ENCODE results near the gene ING2. TPM values are rescaled to one million over a fixed set of nuclear protein-coding genes. Genes with fewer than 3 reads are reported as not detected.

Gene ING2
- total and polyA plus RNA-seq, 10 of the 15 experiments (the other 5 are each of a cell fraction or from before 2014, with no cell fraction given), result 3.3 to 16.1 (median 10.9) TPM

DNA sequence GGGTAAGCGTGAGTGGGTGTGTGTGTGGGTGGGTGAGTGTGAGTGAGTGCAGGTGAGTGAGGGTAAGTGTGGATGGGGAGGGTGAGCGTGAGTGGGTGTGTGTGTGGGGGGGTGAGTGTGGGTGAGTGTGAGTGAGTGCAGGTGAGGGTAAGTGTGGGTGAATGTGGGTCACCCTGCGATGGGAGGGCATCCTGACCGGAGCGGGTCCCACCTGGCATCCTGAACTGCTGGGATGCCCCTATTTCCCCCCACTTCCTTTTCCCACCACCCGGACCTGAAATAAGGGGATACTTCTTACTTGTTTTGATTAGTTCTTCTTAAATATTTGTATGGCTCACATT is 49.5 kb downstream of the ING2 start (continued):
- TF ChIP-seq, protein P1, sequence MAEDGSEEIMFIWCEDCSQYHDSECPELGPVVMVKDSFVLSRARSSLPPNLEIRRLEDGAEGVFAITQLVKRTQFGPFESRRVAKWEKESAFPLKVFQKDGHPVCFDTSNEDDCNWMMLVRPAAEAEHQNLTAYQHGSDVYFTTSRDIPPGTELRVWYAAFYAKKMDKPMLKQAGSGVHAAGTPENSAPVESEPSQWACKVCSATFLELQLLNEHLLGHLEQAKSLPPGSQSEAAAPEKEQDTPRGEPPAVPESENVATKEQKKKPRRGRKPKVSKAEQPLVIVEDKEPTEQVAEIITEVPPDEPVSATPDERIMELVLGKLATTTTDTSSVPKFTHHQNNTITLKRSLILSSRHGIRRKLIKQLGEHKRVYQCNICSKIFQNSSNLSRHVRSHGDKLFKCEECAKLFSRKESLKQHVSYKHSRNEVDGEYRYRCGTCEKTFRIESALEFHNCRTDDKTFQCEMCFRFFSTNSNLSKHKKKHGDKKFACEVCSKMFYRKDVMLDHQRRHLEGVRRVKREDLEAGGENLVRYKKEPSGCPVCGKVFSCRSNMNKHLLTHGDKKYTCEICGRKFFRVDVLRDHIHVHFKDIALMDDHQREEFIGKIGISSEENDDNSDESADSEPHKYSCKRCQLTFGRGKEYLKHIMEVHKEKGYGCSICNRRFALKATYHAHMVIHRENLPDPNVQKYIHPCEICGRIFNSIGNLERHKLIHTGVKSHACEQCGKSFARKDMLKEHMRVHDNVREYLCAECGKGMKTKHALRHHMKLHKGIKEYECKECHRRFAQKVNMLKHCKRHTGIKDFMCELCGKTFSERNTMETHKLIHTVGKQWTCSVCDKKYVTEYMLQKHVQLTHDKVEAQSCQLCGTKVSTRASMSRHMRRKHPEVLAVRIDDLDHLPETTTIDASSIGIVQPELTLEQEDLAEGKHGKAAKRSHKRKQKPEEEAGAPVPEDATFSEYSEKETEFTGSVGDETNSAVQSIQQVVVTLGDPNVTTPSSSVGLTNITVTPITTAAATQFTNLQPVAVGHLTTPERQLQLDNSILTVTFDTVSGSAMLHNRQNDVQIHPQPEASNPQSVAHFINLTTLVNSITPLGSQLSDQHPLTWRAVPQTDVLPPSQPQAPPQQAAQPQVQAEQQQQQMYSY (CRISPR knock-in tag; IDR thresholded peaks at IDR 0.05), result no peak
- no peak for TF ChIP-seq CHD4 (IDR thresholded peaks at IDR 0.05)
- TF ChIP-seq ZNF274 (IDR thresholded peaks at IDR 0.05; ENCODE audit: insufficient read depth, insufficient read length), result no peak
- no peak for TF ChIP-seq BMI1 (IDR thresholded peaks at IDR 0.05; ENCODE audit: borderline replicate concordance)

DNA sequence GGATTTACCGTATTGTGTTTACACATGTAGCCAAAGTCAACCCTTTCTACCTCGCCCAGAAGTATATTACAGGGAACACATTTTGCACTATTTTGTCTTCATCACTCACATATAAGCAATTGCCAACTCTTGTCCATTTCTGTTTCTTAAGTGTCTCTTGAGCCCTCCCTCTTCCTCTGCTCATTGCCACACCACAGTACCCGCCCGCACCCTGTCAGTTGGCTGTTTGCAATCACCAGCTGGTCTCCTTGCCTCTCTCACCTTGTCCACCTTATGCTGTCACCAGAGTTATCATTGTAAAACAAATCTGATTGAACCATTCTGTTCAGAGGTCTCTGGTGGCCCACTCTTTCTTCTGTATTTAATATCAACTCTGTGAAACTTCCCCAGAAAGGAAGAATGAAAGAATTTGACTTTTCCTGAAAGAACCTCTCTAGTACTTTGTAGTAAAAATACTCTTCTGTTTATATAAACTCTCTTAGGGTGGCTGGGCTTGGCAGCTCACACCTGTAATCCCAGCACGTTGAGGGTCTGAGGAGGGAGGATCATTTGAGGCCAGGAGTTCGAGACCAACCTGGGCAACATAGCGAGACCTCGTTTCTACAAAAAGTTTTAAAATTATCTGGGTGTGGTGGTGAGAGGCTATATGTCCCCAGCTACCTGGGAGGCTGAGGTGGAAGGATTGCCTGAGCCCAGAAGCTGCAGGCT is 50.2 kb downstream of the ING2 start:
- DNase-seq (ENCODE audit: low read depth, low spot score) (no peak), ATAC-seq (no peak), FAIRE-seq (no peak)
- WGBS (ENCODE audit: insufficient coverage, insufficient replicate concordance, low lambda C conversion rate, missing lambda C conversion rate), result 52% methylated on average over 8 of the region's 8 CpGs
- intact Hi-C loops (cut with micrococcal nuclease; ENCODE audit: unreplicated experiment) (no loop called here), in situ Hi-C loops (cut with MboI) (no loop called here)
- H4K20me1 ChIP-seq (ENCODE audit: control insufficient read depth, insufficient read depth), result no peaks in the 10 kb centered on the region
- H3K36me3 ChIP-seq (ENCODE audit: control insufficient read depth in 2 of 2, insufficient read depth in 2 of 2, low read length in 1 of 2), result no peaks in the 10 kb centered on the region
- no peak overlapping the region for H3K27ac ChIP-seq (ENCODE audit: control insufficient read depth, insufficient read depth)
- RAD21 ChIA-PET (ENCODE audit: unreplicated experiment), result no interaction called here
- H3K4me1 ChIP-seq (ENCODE audit: control insufficient read depth, insufficient read depth, low read length), result no peaks in the 10 kb centered on the region
- H3K27me3 ChIP-seq (replicated peaks in 1 of 2; ENCODE audit: control insufficient read depth in 2 of 2, insufficient read depth in 2 of 2, low read length in 1 of 2), result no peaks in the 10 kb centered on the region
- H3K9ac ChIP-seq (ENCODE audit: control insufficient read depth, insufficient read depth, low read length), result no peak overlapping the region
- H3K4me3 ChIP-seq, result no peak overlapping the region
- POLR2A ChIA-PET, result no interaction called here
- no peak overlapping the region for H3K4me2 ChIP-seq (ENCODE audit: control insufficient read depth, insufficient read depth)
- H2AFZ ChIP-seq (ENCODE audit: control insufficient read depth, low read depth, low read length), result no peak overlapping the region
- CTCF ChIA-PET, result interaction anchor here (1.1 kb wide), 1 partner anchor 9 kb away, joined by 3 read pairs; no protein-coding TSS in a partner anchor
- H3K9me3 ChIP-seq (replicated peaks; ENCODE audit: control insufficient read depth, insufficient read depth, low read length), result no peaks in the 10 kb centered on the region; the same call in 2 of the 3 replicates
- no peaks in the 10 kb centered on the region for H3K79me2 ChIP-seq (ENCODE audit: control insufficient read depth, insufficient read depth, low read length)
- BruUV-seq (replicated peaks), result no TSS peak
- SMC1A ChIA-PET (ENCODE audit: uncharacterized antibody, unreplicated experiment), result interaction anchor here (0.9 to 1.1 kb wide), 2 partner anchors 14 to 44 kb away, joined by 3 read pairs; no protein-coding TSS in a partner anchor
- TF ChIP-seq JUND (IDR thresholded peaks at IDR 0.05; ENCODE audit: low read depth, low read length) (no peak), MTA2 (IDR thresholded peaks at IDR 0.05; ENCODE audit: low read depth) (no peak), ZNF274 (IDR thresholded peaks at IDR 0.05; ENCODE audit: insufficient read depth, insufficient read length) (no peak), HDAC2 (IDR thresholded peaks at IDR 0.05) (no peak), RB1 (IDR thresholded peaks at IDR 0.05; ENCODE audit: borderline replicate concordance) (no peak), FOXM1 (IDR thresholded peaks at IDR 0.05; ENCODE audit: low read depth, low read length) (no peak), NR2C1 (IDR thresholded peaks at IDR 0.05) (no peak)
- TF ChIP-seq, protein P2, sequence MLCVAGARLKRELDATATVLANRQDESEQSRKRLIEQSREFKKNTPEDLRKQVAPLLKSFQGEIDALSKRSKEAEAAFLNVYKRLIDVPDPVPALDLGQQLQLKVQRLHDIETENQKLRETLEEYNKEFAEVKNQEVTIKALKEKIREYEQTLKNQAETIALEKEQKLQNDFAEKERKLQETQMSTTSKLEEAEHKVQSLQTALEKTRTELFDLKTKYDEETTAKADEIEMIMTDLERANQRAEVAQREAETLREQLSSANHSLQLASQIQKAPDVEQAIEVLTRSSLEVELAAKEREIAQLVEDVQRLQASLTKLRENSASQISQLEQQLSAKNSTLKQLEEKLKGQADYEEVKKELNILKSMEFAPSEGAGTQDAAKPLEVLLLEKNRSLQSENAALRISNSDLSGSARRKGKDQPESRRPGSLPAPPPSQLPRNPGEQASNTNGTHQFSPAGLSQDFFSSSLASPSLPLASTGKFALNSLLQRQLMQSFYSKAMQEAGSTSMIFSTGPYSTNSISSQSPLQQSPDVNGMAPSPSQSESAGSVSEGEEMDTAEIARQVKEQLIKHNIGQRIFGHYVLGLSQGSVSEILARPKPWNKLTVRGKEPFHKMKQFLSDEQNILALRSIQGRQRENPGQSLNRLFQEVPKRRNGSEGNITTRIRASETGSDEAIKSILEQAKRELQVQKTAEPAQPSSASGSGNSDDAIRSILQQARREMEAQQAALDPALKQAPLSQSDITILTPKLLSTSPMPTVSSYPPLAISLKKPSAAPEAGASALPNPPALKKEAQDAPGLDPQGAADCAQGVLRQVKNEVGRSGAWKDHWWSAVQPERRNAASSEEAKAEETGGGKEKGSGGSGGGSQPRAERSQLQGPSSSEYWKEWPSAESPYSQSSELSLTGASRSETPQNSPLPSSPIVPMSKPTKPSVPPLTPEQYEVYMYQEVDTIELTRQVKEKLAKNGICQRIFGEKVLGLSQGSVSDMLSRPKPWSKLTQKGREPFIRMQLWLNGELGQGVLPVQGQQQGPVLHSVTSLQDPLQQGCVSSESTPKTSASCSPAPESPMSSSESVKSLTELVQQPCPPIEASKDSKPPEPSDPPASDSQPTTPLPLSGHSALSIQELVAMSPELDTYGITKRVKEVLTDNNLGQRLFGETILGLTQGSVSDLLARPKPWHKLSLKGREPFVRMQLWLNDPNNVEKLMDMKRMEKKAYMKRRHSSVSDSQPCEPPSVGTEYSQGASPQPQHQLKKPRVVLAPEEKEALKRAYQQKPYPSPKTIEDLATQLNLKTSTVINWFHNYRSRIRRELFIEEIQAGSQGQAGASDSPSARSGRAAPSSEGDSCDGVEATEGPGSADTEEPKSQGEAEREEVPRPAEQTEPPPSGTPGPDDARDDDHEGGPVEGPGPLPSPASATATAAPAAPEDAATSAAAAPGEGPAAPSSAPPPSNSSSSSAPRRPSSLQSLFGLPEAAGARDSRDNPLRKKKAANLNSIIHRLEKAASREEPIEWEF (IDR thresholded peaks at IDR 0.05; ENCODE audit: insufficient replicate concordance, low read depth, low read length), result no peak
- TF ChIP-seq, protein P3, sequence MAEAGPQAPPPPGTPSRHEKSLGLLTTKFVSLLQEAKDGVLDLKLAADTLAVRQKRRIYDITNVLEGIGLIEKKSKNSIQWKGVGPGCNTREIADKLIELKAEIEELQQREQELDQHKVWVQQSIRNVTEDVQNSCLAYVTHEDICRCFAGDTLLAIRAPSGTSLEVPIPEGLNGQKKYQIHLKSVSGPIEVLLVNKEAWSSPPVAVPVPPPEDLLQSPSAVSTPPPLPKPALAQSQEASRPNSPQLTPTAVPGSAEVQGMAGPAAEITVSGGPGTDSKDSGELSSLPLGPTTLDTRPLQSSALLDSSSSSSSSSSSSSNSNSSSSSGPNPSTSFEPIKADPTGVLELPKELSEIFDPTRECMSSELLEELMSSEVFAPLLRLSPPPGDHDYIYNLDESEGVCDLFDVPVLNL (IDR thresholded peaks at IDR 0.05; ENCODE audit: low read depth, low read length), result no peak
